Measurements from ENCODE around the gene PADI4.

GRCh38 chr1:17265162-17265561 lies 42.8 kb upstream of the PADI4 start:
- no peak for TF ChIP-seq CTCF (IDR thresholded peaks at IDR 0.05; ENCODE audit: low read depth, low read length)
- TF ChIP-seq EZH2phosphoT487 (IDR thresholded peaks at IDR 0.05; ENCODE audit: low read depth), result no peak
